Measurements from ENCODE around the gene SPACDR.

The SPACDR gene

GRCh38 chr7:100485471-100485876 is 21.4 kb upstream of the SPACDR start:
- DNase-seq (ENCODE audit: low read depth in 2 of 2) = no peak

GRCh38 chr7:100484673-100485045 is 20.6 kb upstream of the SPACDR start:
- DNase-seq (ENCODE audit: low read depth in 2 of 2) = no peak

- no peak for DNase-seq (ENCODE audit: low read depth in 2 of 2)
These were observed 19.9 kb upstream of the SPACDR start, which contains the start of gene NYAP1 for GRCh38 chr7:100483722-100484672. NYAP1 (plus strand) TSS chr7:100483927; CDS start chr7:100485312, 1,385 bp downstream.

- peak; percentile 78 to 80 for DNase-seq (ENCODE audit: low read depth in 2 of 2)
These were observed 19.1 kb upstream of the SPACDR start for GRCh38 chr7:100483090-100483721.

GRCh38 chr7:100482728-100483089 is 18.6 kb upstream of the SPACDR start:
- DNase-seq (ENCODE audit: low read depth in 2 of 2) = no peak

- DNase-seq (ENCODE audit: low read depth in 2 of 2) = no peak
These were observed 17.4 kb upstream of the SPACDR start for GRCh38 chr7:100481466-100481865.

- DNase-seq (ENCODE audit: low read depth in 2 of 2) = peak; percentile 78 to 88
These were observed 15.0 kb upstream of the SPACDR start, which contains the start of gene TSC22D4 for GRCh38 chr7:100478958-100479660. TSC22D4 (minus strand) TSS chr7:100479214; CDS start chr7:100478038, 1,176 bp downstream.

GRCh38 chr7:100477871-100478267 is 13.8 kb upstream of the SPACDR start:
- no peak for DNase-seq (ENCODE audit: low read depth in 2 of 2)

GRCh38 chr7:100476903-100477870 is 13.1 kb upstream of the SPACDR start:
- peak in 1 of 2 donors; percentile 25 for DNase-seq (ENCODE audit: low read depth in 2 of 2)

GRCh38 chr7:100476101-100476780 is 12.2 kb upstream of the SPACDR start:
- no peak for DNase-seq (ENCODE audit: low read depth in 2 of 2)

GRCh38 chr7:100475549-100475948 is 11.5 kb upstream of the SPACDR start:
- DNase-seq (ENCODE audit: low read depth in 2 of 2) = no peak

GRCh38 chr7:100472854-100473499 is 8.9 kb upstream of the SPACDR start:
- DNase-seq (ENCODE audit: low read depth in 2 of 2) = no peak

GRCh38 chr7:100472121-100472851 is 8.2 kb upstream of the SPACDR start:
- no peak for DNase-seq (ENCODE audit: low read depth in 2 of 2)

GRCh38 chr7:100471021-100471420 is 7.0 kb upstream of the SPACDR start:
- DNase-seq (ENCODE audit: low read depth in 2 of 2) = no peak

- DNase-seq (ENCODE audit: low read depth in 2 of 2) = peak; percentile 79 to 86
These were observed 5.4 kb upstream of the SPACDR start for GRCh38 chr7:100469227-100470044.

GRCh38 chr7:100467638-100468373 is 3.7 kb upstream of the SPACDR start:
- DNase-seq (ENCODE audit: low read depth in 2 of 2) = no peak
